H9 (cell line): Measurements from ENCODE around the gene TRAP1. TPM values are rescaled to one million over a fixed set of nuclear protein-coding genes. Genes with fewer than 3 reads are reported as not detected.

Experiments
- DNase-seq: peaks from one replicate; pipeline ENCODE4 v3.0.0-alpha.2; 2017
- H2AFZ ChIP-seq: one replicate; pipeline ENCODE4 v1.6.1; 2013; ENCODE audit warnings: mild to moderate bottlenecking, low read length, control low read depth, moderate library complexity
- H2AK5ac ChIP-seq: 2 replicates; pipeline ENCODE4 v1.6.1; 2013; ENCODE audit warnings: low read length, control low read depth, mixed read lengths; ENCODE audit not compliant: insufficient read length
- H2BK120ac ChIP-seq: one replicate; pipeline ENCODE4 v1.6.1; 2013; ENCODE audit warnings: low read depth, mild to moderate bottlenecking, low read length, control low read depth, inconsistent platforms; ENCODE audit not compliant: poor library complexity, severe bottlenecking
- H2BK12ac ChIP-seq: 2 replicates; pipeline ENCODE4 v1.6.1; 2013; ENCODE audit warnings: low read length, control low read depth, mixed read lengths, low read depth; ENCODE audit not compliant: insufficient read length
- H2BK15ac ChIP-seq: 2 replicates; pipeline ENCODE4 v1.6.1; 2013; ENCODE audit warnings: low read depth, low read length, control low read depth
- H2BK20ac ChIP-seq: one replicate; pipeline ENCODE4 v1.6.1; 2013; ENCODE audit warnings: low read depth, mild to moderate bottlenecking, low read length, control low read depth, inconsistent platforms; ENCODE audit not compliant: poor library complexity, severe bottlenecking
- H2BK5ac ChIP-seq: 2 replicates; pipeline ENCODE4 v1.6.1; 2013; ENCODE audit warnings: low read length, control low read depth, mixed read lengths; ENCODE audit not compliant: insufficient read length
- H3K14ac ChIP-seq: 2 replicates; pipeline ENCODE4 v1.6.1; 2013; ENCODE audit warnings: low read length, control low read depth; ENCODE audit not compliant: insufficient read depth
- H3K18ac ChIP-seq: 2 replicates; pipeline ENCODE4 v1.6.1; 2013; ENCODE audit warnings: low read depth, mild to moderate bottlenecking, mixed read lengths, low read length, control low read depth; ENCODE audit not compliant: insufficient read length
- H3K23ac ChIP-seq: 2 replicates; pipeline ENCODE4 v1.6.1; 2013; ENCODE audit warnings: low read length, control low read depth, mixed read lengths, low read depth; ENCODE audit not compliant: insufficient read length
- H3K23me2 ChIP-seq: 2 replicates; pipeline ENCODE4 v1.6.1; 2013; ENCODE audit warnings: low read depth, mild to moderate bottlenecking, mixed read lengths, low read length, control low read depth; ENCODE audit not compliant: insufficient read length, poor library complexity, severe bottlenecking
- H3K27ac ChIP-seq: 2 replicates; pipeline ENCODE4 v1.5.1; 2013; ENCODE audit warnings: low read length, control low read depth, mixed read lengths, low read depth; ENCODE audit not compliant: insufficient read length
- H3K27me3 ChIP-seq: 2 replicates; pipeline ENCODE4 v1.6.1; 2013; ENCODE audit warnings: low read length, control low read depth, inconsistent platforms; ENCODE audit not compliant: insufficient read depth
- H3K4ac ChIP-seq: 2 replicates; pipeline ENCODE4 v1.6.1; 2013; ENCODE audit warnings: low read depth, mild to moderate bottlenecking, control low read depth, inconsistent platforms, low read length, moderate library complexity
- H3K4me1 ChIP-seq: 2 replicates; pipeline ENCODE4 v1.6.1; 2013; ENCODE audit warnings: low read length, control low read depth, inconsistent platforms; ENCODE audit not compliant: insufficient read depth
- H3K4me2 ChIP-seq: 2 replicates; pipeline ENCODE4 v1.6.1; 2013; ENCODE audit warnings: low read length, control low read depth, mixed read lengths; ENCODE audit not compliant: insufficient read length, insufficient read depth
- H3K56ac ChIP-seq: 2 replicates; pipeline ENCODE4 v1.6.1; 2013; ENCODE audit warnings: low read depth, mild to moderate bottlenecking, mixed read lengths, low read length, control low read depth; ENCODE audit not compliant: insufficient read length
- H3K79me1 ChIP-seq: 2 replicates; pipeline ENCODE4 v1.6.1; 2013; ENCODE audit warnings: low read depth, mild to moderate bottlenecking, moderate library complexity, low read length, control low read depth, inconsistent platforms; ENCODE audit not compliant: insufficient read depth, poor library complexity, severe bottlenecking
- H3K79me2 ChIP-seq: 2 replicates; pipeline ENCODE4 v1.6.1; 2013; ENCODE audit warnings: low read length, control low read depth, inconsistent platforms; ENCODE audit not compliant: insufficient read depth
- H3K9ac ChIP-seq: 2 replicates; pipeline ENCODE4 v1.6.1; 2013; ENCODE audit warnings: low read length, control low read depth, mixed read lengths; ENCODE audit not compliant: insufficient read length; ENCODE audit errors: extremely low read depth
- H3K9me3 ChIP-seq: one replicate; pipeline ENCODE4 v1.6.1; 2013; ENCODE audit warnings: low read depth, low read length, inconsistent platforms; ENCODE audit not compliant: control insufficient read depth
- H3T11ph ChIP-seq: one replicate; pipeline ENCODE4 v1.6.1; 2013; ENCODE audit warnings: mild to moderate bottlenecking, low read length, control low read depth, inconsistent platforms
- H4K20me1 ChIP-seq: one replicate; pipeline ENCODE4 v1.6.1; 2013; ENCODE audit not compliant: control insufficient read depth, insufficient read length, insufficient read depth
- H4K5ac ChIP-seq: 2 replicates; pipeline ENCODE4 v1.6.1; 2013; ENCODE audit warnings: low read depth, mild to moderate bottlenecking, mixed read lengths, low read length, control low read depth; ENCODE audit not compliant: insufficient read length
- H4K8ac ChIP-seq: replicated peaks from 2 replicates; pipeline ENCODE4 v1.6.1; 2013; ENCODE audit warnings: low read length, control low read depth, mixed read lengths, low read depth; ENCODE audit not compliant: insufficient read length
- H4K91ac ChIP-seq: 2 replicates; pipeline ENCODE4 v1.6.1; 2013; ENCODE audit warnings: low read depth, mild to moderate bottlenecking, moderate library complexity, mixed read lengths, low read length, control low read depth; ENCODE audit not compliant: insufficient read length
- H3K27ac Mint-ChIP-seq, 3 experiments: 2 replicates in 2 of 3; 3 replicates in 1 of 3; pipeline ENCODE4 v1.8.0; 2020 to 2021; ENCODE audit warnings: mixed read lengths in 3 of 3, mild to moderate bottlenecking in 1 of 3, moderate library complexity in 1 of 3
- H3K27me3 Mint-ChIP-seq: 2 replicates; pipeline ENCODE4 v1.8.0; 2021; ENCODE audit warnings: low read depth, mild to moderate bottlenecking, moderate library complexity, mixed read lengths
- H3K36me3 Mint-ChIP-seq, 3 experiments: 2 replicates in 2 of 3; 3 replicates in 1 of 3; pipeline ENCODE4 v1.8.0; 2020 to 2021; ENCODE audit warnings: low read depth in 3 of 3, mixed read lengths in 3 of 3; ENCODE audit not compliant: insufficient read depth in 1 of 3
- H3K4me1 Mint-ChIP-seq, 2 experiments: 2 replicates each; pipeline ENCODE4 v1.8.0; 2020; ENCODE audit warnings: mixed read lengths in 2 of 2
- H3K4me3 Mint-ChIP-seq, 2 experiments: 2 replicates in 1 of 2; 3 replicates in 1 of 2; pipeline ENCODE4 v1.8.0; 2020 to 2021; ENCODE audit warnings: mild to moderate bottlenecking in 2 of 2, mixed read lengths in 2 of 2, moderate library complexity in 1 of 2
- H3K9me3 Mint-ChIP-seq, 2 experiments: 2 replicates in 1 of 2; 3 replicates in 1 of 2; pipeline ENCODE4 v1.8.0; 2020; ENCODE audit warnings: mild to moderate bottlenecking in 2 of 2, mixed read lengths in 2 of 2, moderate library complexity in 1 of 2
- WGBS: extraction: QIAGEN DNeasy Blood & Tissue Kit; methylation state at CpG from one replicate; pipeline ENCODE4 v1.1.7; 2013; ENCODE audit warnings: missing lambda C conversion rate, low lambda C conversion rate, mixed read lengths; ENCODE audit not compliant: insufficient read length; ENCODE audit errors: extremely low coverage; 5-methylcytosine and 5-hydroxymethylcytosine counted together
- total RNA-seq: library from RNA; stranded (reverse); gene quantifications from 2 replicates; pipeline ENCODE4 v1.2.1, GENCODE V29; 2021
- TF ChIP-seq, protein P1 (sequence below): fragments of 200-600 bp; sonication (generic); conservative IDR thresholded peaks from 3 replicates; pipeline ENCODE4 v1.8.0; 2021; ENCODE audit warnings: antibody characterized with exemption, mild to moderate bottlenecking

TRAP1 gene
- total RNA-seq, 1 experiment from 2014 or later: 211 TPM

DNA sequence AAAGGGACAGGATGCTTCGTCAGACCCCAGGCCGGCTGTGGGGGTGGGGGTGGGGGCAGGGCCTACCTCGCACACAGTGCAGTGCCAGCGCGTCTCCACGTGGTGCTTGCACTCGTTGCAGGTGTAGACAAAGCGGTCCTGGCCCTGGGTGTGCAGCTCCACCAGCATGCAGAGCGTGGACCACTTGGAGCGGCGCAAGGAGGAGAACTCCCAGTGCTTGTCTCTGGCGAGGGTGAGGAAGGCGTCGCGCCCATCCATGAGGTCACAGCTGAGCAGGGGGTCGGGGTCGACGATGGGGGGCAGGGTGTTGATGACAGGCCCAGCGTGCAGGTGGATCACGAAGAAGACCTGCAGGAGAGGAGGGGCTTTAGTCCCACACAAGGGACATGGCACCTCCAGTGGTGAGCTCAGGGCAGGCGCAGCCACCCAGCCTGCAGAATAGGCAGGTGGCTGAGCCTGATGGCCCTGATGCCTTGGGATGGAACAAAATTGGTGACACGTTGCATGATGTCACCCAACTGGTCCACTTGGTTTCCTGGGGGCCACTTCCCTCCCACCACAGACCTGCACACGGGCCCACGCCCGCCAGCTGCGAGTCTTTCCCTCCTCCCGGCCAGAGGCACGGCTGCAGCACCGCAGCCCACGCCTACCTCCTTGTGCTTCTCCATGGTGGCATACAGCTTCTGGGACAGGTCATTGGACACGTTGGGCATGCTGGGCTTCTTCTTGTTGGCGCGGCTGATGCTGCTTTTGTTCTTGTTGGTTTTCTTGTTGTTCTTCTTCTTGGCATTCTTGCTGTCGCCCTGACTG, 14.0 kb upstream of the TRAP1 start:
- Histone ChIP-seq H3K4me2 (no peak overlapping the region), H2AK5ac (no peak overlapping the region), H4K91ac (no peak overlapping the region), H2BK15ac (no peak overlapping the region), H4K20me1 (no peaks in the 10 kb centered on the region), H3K4ac (no peak overlapping the region), H2BK120ac (no peak overlapping the region), H3K27ac (no peak overlapping the region), H3K23me2 (no peaks in the 10 kb centered on the region), H4K8ac (no peak overlapping the region), H2BK5ac (no peak overlapping the region), H3K9me3 (no peaks in the 10 kb centered on the region), H3K56ac (no peak overlapping the region), H3K14ac (no peak overlapping the region), H3K18ac (no peak overlapping the region), H3T11ph (no peak overlapping the region), H3K79me2 (no peaks in the 10 kb centered on the region), H4K5ac (no peak overlapping the region), H3K23ac (no peak overlapping the region), H3K9ac (no peak overlapping the region), H3K79me1 (no peaks in the 10 kb centered on the region), H3K4me1 (no peaks in the 10 kb centered on the region), H2AFZ (no peak overlapping the region), H3K27me3 (no peaks in the 10 kb centered on the region), H2BK12ac (no peak overlapping the region), H2BK20ac (no peak overlapping the region)
- no peak for DNase-seq
- Mint-ChIP-seq H3K9me3 (no peaks in the 10 kb centered on the region; a peak in 2 of 5 replicates), H3K4me1 (no peaks in the 10 kb centered on the region; a peak in 1 of 4 replicates), H3K27ac (peak overlapping the region; percentile 17 to 86 (median 29); a peak in 2 of 7 replicates), H3K36me3 (peaks cover 58 to 88% (median 84%) of the 10 kb centered on the region in 3 experiments), H3K4me3 (no peak overlapping the region), H3K27me3 (no peaks in the 10 kb centered on the region; the same call in 1 of the 2 replicates)
- WGBS: no CpG with 5 or more reads among the region's 34 CpGs
- TF ChIP-seq, protein P1, sequence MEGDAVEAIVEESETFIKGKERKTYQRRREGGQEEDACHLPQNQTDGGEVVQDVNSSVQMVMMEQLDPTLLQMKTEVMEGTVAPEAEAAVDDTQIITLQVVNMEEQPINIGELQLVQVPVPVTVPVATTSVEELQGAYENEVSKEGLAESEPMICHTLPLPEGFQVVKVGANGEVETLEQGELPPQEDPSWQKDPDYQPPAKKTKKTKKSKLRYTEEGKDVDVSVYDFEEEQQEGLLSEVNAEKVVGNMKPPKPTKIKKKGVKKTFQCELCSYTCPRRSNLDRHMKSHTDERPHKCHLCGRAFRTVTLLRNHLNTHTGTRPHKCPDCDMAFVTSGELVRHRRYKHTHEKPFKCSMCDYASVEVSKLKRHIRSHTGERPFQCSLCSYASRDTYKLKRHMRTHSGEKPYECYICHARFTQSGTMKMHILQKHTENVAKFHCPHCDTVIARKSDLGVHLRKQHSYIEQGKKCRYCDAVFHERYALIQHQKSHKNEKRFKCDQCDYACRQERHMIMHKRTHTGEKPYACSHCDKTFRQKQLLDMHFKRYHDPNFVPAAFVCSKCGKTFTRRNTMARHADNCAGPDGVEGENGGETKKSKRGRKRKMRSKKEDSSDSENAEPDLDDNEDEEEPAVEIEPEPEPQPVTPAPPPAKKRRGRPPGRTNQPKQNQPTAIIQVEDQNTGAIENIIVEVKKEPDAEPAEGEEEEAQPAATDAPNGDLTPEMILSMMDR: no peak
